Osteoblast (primary cell): ENCODE results near the gene PTK6. TPM values are rescaled to one million over a fixed set of nuclear protein-coding genes. Genes with fewer than 3 reads are reported as not detected.
"Not testable (repeated sequence)": the region's sequence is repeated elsewhere in the genome, so short reads cannot be mapped to it uniquely, and the experiment has no call there.

Experiments used
- DNase-seq: peaks from one replicate; pipeline ENCODE4 v3.0.0; 2011; ENCODE audit warnings: low spot score, mixed read lengths; ENCODE audit not compliant: insufficient read length; ENCODE audit errors: missing footprints
- H2AFZ ChIP-seq: 2 replicates; pipeline ENCODE4 v1.6.0; 2011; ENCODE audit warnings: mild to moderate bottlenecking, low read length
- H3K27ac ChIP-seq: 2 replicates; pipeline ENCODE4 v1.5.1; 2011; ENCODE audit warnings: mild to moderate bottlenecking, low read depth, low read length, moderate library complexity
- H3K27me3 ChIP-seq: 2 replicates; pipeline ENCODE4 v1.6.0; 2012; ENCODE audit warnings: mild to moderate bottlenecking, control low read depth, inconsistent platforms, low read length, moderate library complexity; ENCODE audit not compliant: insufficient read depth
- H3K36me3 ChIP-seq: 2 replicates; pipeline ENCODE4 v1.5.1; 2011; ENCODE audit warnings: mild to moderate bottlenecking, low read length, control low read depth, moderate library complexity; ENCODE audit not compliant: insufficient read depth
- H3K4me1 ChIP-seq: 2 replicates; pipeline ENCODE4 v1.5.1; 2011; ENCODE audit warnings: mild to moderate bottlenecking, low read length, control low read depth, moderate library complexity; ENCODE audit not compliant: insufficient read depth
- H3K4me2 ChIP-seq: 2 replicates; pipeline ENCODE4 v1.6.0; 2011; ENCODE audit warnings: mild to moderate bottlenecking, low read length; ENCODE audit not compliant: insufficient read depth
- H3K4me3 ChIP-seq: fragments of 200-600 bp; sonication (generic); 3 replicates; pipeline ENCODE4 v1.5.1; 2012; ENCODE audit warnings: mild to moderate bottlenecking, low read length, inconsistent platforms; ENCODE audit not compliant: insufficient read depth
- H3K79me2 ChIP-seq: 2 replicates; pipeline ENCODE4 v1.6.0; 2012; ENCODE audit warnings: mild to moderate bottlenecking, low read length, control low read depth, inconsistent platforms; ENCODE audit not compliant: insufficient read depth
- H3K9me3 ChIP-seq: 2 replicates; pipeline ENCODE4 v1.5.1; 2011; ENCODE audit warnings: low read depth, low read length, control low read depth
- H4K20me1 ChIP-seq: 2 replicates; pipeline ENCODE4 v1.6.0; 2012; ENCODE audit warnings: mild to moderate bottlenecking, low read length, control low read depth; ENCODE audit not compliant: insufficient read depth
- total RNA-seq: library from RNA; depleted of rRNA; stranded (reverse); fragments of >200 nt; gene quantifications from 2 replicates; pipeline ENCODE4 v1.2.3, GENCODE V29; 2012
- TF ChIP-seq, protein P1 (sequence below): IDR thresholded peaks from 2 replicates; pipeline ENCODE4 v1.5.1; 2011; ENCODE audit warnings: mild to moderate bottlenecking, low read depth, low read length, moderate library complexity; ENCODE audit errors: extremely low read depth

Gene PTK6
- total RNA-seq, 1 donor: not detected

DNA sequence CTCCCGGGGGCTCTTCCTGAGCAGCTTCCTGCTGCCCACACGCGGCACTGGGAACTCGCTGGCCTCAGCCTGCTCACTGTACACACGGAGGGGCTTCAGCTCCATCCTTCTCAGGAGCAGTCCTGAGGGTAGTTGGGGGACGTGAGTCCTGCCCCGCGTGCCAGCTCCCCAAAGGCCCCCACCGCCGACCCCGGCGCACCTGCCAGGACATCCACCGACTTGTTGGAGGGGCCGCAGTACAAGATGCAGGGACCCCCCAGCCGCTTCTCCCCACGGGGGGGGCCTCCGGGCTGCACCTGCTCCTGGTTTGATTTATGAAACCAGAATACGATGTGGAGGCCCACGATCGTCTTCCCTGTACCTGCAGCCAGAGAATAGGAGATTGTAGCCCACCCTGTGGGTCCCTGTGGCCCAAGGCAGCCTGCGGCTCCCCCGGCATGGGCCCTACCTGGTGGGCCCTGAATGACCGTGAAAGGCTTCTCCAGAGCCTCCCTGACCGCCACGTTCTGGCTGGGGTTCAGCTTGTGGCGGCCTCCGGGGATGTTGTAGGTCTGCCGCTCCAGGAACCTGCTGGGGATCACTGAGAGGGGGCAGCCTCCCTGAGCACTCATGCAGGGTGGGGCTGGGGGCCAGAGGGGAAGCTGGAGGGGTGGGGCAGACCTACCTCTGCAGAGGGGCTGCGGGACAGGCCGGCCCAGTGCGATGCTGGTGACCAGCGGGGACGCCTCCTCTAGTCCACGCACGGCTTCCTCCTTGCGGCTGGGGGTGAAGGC lies 24.6 kb upstream of the PTK6 start:
- no peak overlapping the region for H2AFZ ChIP-seq
- H3K79me2 ChIP-seq: no peaks in the 10 kb centered on the region
- H3K4me3 ChIP-seq: no peak overlapping the region
- no peaks in the 10 kb centered on the region for H4K20me1 ChIP-seq
- no peaks in the 10 kb centered on the region for H3K36me3 ChIP-seq
- H3K4me1 ChIP-seq: no peaks in the 10 kb centered on the region
- H3K4me2 ChIP-seq: no peak overlapping the region
- H3K9me3 ChIP-seq: no peaks in the 10 kb centered on the region
- no peak overlapping the region for H3K27ac ChIP-seq
- TF ChIP-seq, protein P1, sequence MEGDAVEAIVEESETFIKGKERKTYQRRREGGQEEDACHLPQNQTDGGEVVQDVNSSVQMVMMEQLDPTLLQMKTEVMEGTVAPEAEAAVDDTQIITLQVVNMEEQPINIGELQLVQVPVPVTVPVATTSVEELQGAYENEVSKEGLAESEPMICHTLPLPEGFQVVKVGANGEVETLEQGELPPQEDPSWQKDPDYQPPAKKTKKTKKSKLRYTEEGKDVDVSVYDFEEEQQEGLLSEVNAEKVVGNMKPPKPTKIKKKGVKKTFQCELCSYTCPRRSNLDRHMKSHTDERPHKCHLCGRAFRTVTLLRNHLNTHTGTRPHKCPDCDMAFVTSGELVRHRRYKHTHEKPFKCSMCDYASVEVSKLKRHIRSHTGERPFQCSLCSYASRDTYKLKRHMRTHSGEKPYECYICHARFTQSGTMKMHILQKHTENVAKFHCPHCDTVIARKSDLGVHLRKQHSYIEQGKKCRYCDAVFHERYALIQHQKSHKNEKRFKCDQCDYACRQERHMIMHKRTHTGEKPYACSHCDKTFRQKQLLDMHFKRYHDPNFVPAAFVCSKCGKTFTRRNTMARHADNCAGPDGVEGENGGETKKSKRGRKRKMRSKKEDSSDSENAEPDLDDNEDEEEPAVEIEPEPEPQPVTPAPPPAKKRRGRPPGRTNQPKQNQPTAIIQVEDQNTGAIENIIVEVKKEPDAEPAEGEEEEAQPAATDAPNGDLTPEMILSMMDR: no peak
- H3K27me3 ChIP-seq: no peaks in the 10 kb centered on the region
- DNase-seq: no peak

DNA sequence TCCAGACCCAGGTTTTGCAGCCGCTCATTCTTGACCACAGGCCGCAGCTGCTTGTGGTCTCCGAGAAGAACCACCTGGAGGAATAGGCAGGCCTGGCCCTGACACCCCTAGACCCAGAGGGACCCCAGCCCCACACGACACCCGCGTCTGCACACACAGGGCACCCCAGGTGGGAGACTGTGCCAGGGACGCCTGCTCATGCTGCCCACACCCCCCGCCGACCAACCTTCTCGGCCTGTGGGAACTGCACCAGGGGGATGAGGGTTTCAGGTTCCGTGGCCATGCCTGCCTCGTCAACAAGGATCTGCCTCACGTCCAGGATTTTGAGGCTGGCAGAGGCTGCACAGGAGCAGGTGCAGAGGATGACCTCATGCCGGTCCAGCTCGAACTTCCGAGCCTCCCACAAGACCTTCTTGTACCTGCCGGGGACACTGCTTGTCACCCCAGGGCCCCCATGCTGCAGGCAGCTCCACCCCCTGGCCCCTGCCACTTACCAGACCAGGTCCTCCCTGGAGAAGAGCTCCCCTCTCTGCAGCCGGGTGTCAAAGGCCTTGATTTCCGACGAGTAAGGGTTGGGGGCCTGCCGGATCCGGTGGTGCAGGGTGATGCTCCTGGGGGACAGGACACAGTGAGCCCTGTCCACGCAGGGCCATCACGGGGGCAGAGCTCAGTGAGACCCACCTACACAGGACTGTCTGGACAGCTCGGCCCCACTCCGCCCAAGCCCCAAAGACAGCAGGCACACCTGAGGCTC lies 23.9 kb upstream of the PTK6 start:
- Histone ChIP-seq H3K4me3 (no peak overlapping the region), H3K27ac (no peak overlapping the region), H3K27me3 (no peaks in the 10 kb centered on the region), H4K20me1 (no peaks in the 10 kb centered on the region), H3K9me3 (no peaks in the 10 kb centered on the region), H3K36me3 (no peaks in the 10 kb centered on the region), H2AFZ (no peak overlapping the region), H3K4me2 (no peak overlapping the region), H3K79me2 (no peaks in the 10 kb centered on the region), H3K4me1 (no peaks in the 10 kb centered on the region)
- no peak for DNase-seq
- TF ChIP-seq, protein P1: no peak

GRCh38 chr20:63560333-63560805 lies 23.2 kb upstream of the PTK6 start:
- Histone ChIP-seq H3K4me2 (no peak overlapping the region), H2AFZ (no peak overlapping the region), H3K4me1 (no peaks in the 10 kb centered on the region), H4K20me1 (no peaks in the 10 kb centered on the region), H3K27me3 (no peaks in the 10 kb centered on the region), H3K79me2 (no peaks in the 10 kb centered on the region), H3K9me3 (no peaks in the 10 kb centered on the region), H3K36me3 (no peaks in the 10 kb centered on the region), H3K27ac (no peak overlapping the region), H3K4me3 (no peak overlapping the region)
- TF ChIP-seq, protein P1: no peak
- no peak for DNase-seq

- not testable (repeated sequence) for H3K4me2 ChIP-seq, H3K36me3 ChIP-seq, DNase-seq, H2AFZ ChIP-seq, H3K4me1 ChIP-seq, H3K9me3 ChIP-seq, H3K79me2 ChIP-seq, H3K27ac ChIP-seq, H3K4me3 ChIP-seq, H4K20me1 ChIP-seq, H3K27me3 ChIP-seq
Measured at GRCh38 chr20:63559485-63560332, 22.5 kb upstream of the PTK6 start.
